GM21528 (cell line): Measurements from ENCODE around the gene MORC4.
A peak's percentile ranks its signal among the peaks of the same experiment; 100 is the strongest.

Source experiments
- ATAC-seq: cut with Tn5 transposase; IDR thresholded peaks from one replicate; pipeline ENCODE4 v1.9.1; 2021; ENCODE audit warnings: mild to moderate bottlenecking, moderate library complexity; ENCODE audit not compliant: unreplicated experiment, low FRiP score

Gene MORC4

GRCh38 chrX:106917830-106918500 lies 82.0 kb downstream of the MORC4 start:
- no peak for ATAC-seq

- ATAC-seq = no peak
Measured at GRCh38 chrX:106912864-106913263, 87.1 kb downstream of the MORC4 start.

DNA sequence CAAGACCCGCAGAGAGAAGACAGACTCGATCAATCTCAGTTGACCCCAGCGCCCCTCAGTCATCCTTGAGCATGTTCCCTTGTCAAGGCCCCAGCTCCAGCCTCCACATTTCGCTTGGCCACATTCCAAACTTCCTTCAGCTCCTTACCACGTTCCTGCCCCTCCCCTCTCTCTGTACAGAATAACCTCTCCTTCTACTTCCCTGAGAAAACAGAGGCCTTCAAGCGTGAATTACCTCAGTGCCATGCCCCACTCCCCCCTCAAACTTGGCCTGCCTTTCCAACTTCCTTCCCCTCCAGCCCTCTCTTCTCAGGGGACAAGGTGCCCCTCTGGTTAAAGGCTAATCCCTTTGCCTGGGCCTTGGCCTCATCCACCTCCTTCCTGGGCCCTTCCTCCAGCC lies 93.7 kb downstream of the MORC4 start:
- ATAC-seq = no peak

- no peak for ATAC-seq
Measured at GRCh38 chrX:106905064-106905708, 94.8 kb downstream of the MORC4 start.

DNA sequence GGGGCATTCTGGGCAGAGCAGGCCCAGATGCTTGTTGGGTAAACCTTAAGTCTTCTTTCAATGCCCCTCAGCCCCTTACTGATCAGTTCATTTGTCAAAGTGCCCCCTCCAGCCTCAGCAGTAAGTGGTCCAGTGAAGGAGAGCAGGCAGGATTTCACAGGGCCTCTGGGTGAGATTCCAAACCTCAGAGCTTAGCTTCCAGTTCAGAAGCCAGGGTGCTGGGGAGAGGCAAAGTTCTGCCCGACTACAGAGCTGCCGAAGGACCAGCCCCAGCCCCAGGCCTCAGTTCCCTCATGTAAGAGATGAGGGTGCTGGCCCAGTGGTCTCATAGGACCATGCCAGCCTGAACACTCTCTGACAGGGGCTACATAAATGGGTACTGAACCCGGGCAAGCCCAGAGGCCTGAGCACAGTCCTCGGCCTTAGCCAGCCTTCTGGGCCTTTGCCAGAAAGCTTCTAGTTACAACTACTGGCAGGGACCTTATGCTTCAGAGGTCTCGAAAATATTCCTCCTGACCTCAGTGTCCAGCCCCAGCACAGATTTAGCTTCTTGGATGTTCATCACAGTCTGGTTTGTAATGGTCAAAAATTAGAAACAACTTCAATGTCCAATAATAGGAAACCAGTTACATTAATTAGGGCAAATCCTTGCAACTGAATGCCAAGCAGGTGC lies 96.0 kb downstream of the MORC4 start:
- ATAC-seq = no peak

GRCh38 chrX:106903291-106903824 lies 96.7 kb downstream of the MORC4 start, which contains the start of gene RIPPLY1:
Gene RIPPLY1 (minus strand): TSS chrX:106903341. CDS start chrX:106903287, 54 bp downstream.
- ATAC-seq = no peak

GRCh38 chrX:106902684-106903083 lies 97.3 kb downstream of the MORC4 start:
- no peak for ATAC-seq

DNA sequence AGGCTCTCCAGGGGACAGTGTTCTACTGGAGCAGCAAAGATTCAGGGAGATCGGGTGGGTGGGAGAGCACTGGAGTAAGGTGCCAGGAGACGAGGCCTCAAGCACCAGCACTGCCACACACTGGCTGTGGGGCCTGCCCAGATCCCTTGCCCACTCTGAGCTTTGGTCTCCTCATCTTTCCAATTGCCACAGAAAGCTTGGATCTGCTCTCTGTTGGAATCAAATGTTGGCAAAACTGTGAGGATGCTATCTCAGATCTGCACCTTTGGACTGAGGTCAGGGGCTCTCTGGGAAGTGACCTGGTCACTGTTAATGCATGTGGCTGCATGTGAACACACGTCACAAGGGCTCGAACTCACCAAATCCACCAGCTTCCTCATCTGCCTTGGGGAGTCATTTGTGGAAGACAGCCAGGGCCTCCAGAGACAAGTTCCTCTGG lies 98.2 kb downstream of the MORC4 start:
- no peak for ATAC-seq

DNA sequence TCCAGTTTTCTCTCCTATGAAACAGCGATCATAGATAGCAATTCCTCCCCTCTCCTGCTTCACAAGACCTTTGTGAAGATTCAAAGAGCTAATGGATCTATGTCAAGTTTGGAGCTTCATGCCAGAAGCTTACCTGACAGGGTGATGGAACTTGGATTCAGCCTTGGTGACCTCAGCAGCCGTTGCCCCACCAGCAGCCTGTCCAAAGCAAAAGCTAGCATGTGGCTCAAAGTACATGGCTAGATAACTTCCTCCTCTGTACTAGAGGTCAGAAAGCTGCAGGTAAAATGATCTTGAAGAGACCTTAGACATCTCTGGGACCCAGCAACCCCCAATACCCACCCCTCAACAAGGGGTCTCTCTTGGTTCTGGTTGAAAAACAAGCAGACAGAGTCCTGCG lies 98.7 kb downstream of the MORC4 start:
- ATAC-seq = no peak

DNA sequence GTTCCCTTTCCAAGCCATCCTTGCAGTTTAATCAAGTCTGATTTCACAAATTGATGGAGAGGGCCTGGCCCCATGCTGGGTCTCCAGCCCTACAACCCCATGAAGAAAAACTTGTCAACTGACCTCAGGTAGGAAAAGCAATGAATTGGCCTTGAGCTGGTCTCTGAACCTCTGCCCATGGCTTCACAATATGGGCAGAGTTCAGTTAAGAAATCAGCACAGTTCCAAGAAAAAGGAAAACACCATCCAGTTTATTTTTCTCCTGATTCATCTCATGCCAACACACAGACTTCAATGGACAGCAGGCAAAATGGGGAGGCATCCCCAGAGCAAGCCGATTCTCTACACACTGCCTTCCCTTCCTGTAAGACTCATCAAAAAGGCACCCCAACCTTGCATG lies 100.2 kb downstream of the MORC4 start:
- no peak for ATAC-seq

GRCh38 chrX:106899276-106899675 lies 100.7 kb downstream of the MORC4 start:
- no peak for ATAC-seq

GRCh38 chrX:106898462-106898861 lies 101.5 kb downstream of the MORC4 start:
- peak; percentile 80 for ATAC-seq

DNA sequence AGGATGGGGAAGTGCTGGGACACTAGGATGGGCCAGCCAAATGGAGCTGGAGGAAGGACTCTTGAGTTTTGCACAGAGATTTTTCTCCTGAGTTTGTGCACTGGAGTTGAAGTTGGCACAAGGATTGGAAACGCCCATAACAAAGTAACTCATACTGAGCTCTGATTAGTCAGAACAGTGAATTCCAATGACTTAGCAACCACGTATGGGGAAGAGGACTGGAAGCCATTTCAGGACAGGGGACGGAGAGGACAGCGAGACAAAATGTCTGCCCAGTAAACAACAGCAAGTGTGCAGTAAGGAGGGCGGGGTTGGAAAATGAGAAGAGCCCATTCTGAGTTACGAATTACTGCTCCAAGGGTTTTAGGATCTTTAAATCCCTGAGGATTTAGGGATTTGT lies 102.8 kb downstream of the MORC4 start:
- ATAC-seq = no peak

GRCh38 chrX:106894978-106895452 lies 105.0 kb downstream of the MORC4 start:
- ATAC-seq = no peak

GRCh38 chrX:106894392-106894909 lies 105.6 kb downstream of the MORC4 start:
- ATAC-seq = peak; percentile 75

DNA sequence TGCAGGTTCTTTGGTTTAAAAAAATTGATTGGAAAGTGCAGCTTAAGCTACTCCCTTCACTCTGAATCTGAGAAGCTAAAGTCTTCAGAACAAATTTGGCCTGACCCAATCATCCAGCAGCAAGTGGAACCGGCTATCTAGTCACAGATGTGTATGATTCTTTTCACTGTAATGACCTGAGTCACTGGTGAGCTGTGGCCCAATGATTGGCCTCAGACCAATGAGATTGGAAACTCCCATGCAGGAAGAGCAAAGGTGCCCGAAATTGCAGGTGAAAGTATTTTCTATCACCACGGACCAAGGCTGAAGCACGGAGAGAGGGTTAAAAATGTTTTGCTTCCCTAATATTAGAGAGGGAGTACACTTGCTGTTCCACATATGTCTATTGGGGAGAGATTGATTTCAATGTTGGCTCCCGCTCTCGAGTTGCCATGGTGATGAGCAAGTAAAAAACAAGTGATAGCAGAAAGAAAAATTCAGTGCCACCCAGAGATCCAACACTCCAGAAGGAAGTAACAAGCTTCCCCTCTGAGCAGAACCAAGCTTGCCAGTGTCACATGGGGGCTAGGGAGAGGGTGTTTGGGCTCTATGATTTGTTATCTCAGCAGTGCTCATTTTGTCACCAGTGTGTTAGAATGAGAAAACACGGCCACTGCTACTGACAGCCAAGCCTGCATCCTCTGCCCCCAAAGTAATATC lies 108.1 kb downstream of the MORC4 start:
- no peak for ATAC-seq
